HL-60 (cell line): Measurements from ENCODE around the gene ALK.

ENCODE experiments used
- DNase-seq, 2 experiments: peaks; one replicate each; pipeline ENCODE4 v3.0.0-alpha.2; 2010 to 2020; ENCODE audit warnings: low read depth in 1 of 2, low spot score in 1 of 2
- H3K27ac ChIP-seq: fragments of 250-450 bp; sonication (Bioruptor Pico); replicated peaks from 2 replicates; pipeline ENCODE4 v1.5.1; 2020; ENCODE audit warnings: mild to moderate bottlenecking, moderate library complexity
- H3K27me3 ChIP-seq: fragments of 250-450 bp; sonication (Bioruptor Pico); 2 replicates; pipeline ENCODE4 v1.5.1; 2021; ENCODE audit warnings: mild to moderate bottlenecking, moderate library complexity; ENCODE audit not compliant: insufficient read depth, poor library complexity, severe bottlenecking
- H3K4me3 ChIP-seq: replicated peaks from 2 replicates; pipeline ENCODE4 v1.5.1; 2011; ENCODE audit warnings: mild to moderate bottlenecking, control low read depth, low read length; ENCODE audit not compliant: insufficient read depth
- CTCF ChIP-seq: IDR thresholded peaks from one replicate; pipeline ENCODE4 v1.5.1; 2011; ENCODE audit warnings: low read length, control low read depth, inconsistent platforms; ENCODE audit not compliant: insufficient read depth
- GABPA ChIP-seq: IDR thresholded peaks from 2 replicates; pipeline ENCODE4 v1.6.1; 2012; ENCODE audit warnings: low read depth
- POLR2AphosphoS5 ChIP-seq: IDR thresholded peaks from 2 replicates; pipeline ENCODE4 v1.6.1; 2012; ENCODE audit warnings: low read depth
- REST ChIP-seq: IDR thresholded peaks from 2 replicates; pipeline ENCODE4 v1.6.1; 2012; ENCODE audit warnings: low read depth; ENCODE audit not compliant: insufficient replicate concordance
- SPI1 ChIP-seq: IDR thresholded peaks from 2 replicates; pipeline ENCODE4 v1.6.1; 2012; ENCODE audit warnings: low read depth, mild to moderate bottlenecking, borderline replicate concordance

ALK gene

DNA sequence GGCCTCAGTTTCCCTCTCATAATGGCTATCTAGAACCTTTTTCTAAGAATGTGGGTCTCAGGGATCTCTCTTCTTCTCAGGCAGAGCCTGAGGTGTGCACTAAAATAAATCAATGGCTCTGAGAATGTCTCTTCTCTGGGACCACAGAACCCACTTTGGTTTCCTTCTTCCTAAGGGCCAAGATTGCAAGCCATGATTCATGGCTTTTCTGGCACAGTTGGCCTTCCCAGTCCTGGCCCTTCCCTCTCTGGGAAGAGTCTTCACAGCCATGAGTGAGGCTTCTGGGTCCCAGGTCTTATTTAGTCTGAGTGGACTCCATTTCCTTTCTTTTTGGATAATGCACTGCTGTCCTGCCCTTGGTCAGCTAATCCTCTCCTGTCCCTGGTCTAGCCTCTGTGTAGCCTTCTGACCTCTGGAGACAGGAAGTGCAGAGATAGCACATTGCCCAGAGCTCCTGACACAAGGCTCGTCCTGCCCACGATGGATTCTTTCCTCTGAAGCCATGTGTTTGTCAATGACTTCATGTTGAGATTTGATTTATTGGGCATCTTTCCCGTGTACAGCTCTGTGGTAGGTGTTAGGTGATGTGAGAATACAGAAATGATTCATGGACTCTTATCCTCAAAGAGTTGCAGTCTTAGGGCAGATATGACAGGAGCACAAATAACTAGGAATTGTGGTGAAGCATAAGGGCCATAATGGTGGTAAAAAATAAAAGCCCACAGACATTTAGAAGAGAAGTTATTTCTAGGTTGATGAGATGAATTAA is 561.2 kb downstream of the ALK start:
- no peaks in the 10 kb centered on the region for H3K27me3 ChIP-seq
- no peak overlapping the region for H3K27ac ChIP-seq
- DNase-seq: no peak
- TF ChIP-seq POLR2AphosphoS5 (no peak), CTCF (no peak)
- H3K4me3 ChIP-seq: no peak overlapping the region

DNA sequence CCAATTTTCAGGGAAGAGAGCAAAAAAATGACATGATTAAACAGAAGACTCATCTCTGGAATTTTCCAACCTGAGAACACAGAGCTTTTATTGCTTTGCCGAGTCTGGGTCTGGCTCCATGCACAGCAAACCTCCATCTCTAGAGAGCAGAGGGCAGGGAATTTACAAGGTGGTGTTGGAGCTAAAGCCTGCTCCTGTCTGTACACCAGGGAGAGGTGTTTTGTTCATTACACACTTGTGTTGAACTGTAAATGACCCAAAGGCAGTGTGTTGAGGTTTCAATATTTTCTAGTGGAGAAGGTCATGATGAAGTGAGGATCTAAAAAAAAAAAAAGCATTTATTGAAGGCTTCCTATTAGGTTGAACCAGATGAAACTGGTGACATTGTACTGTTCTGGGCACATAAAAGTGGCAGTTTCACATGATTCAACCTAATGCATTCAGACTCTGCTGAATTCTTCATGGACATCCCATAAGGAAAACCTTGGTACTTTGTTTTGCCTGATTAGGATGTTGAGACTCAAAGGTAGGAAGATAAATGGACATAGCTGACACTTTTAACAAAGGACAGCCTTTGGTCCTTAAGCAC is 567.9 kb downstream of the ALK start:
- H3K27me3 ChIP-seq: no peaks in the 10 kb centered on the region
- TF ChIP-seq CTCF (no peak), POLR2AphosphoS5 (no peak), SPI1 (no peak), GABPA (no peak), REST (no peak)

GRCh38 chr2:29351916-29352591 is 569.3 kb downstream of the ALK start:
- H3K27ac ChIP-seq: no peak overlapping the region
- H3K4me3 ChIP-seq: no peak overlapping the region
- no peak for DNase-seq
- no peak for TF ChIP-seq CTCF
- TF ChIP-seq SPI1: no peak
- no peak for TF ChIP-seq POLR2AphosphoS5
- TF ChIP-seq REST: no peak
- TF ChIP-seq GABPA: no peak
- H3K27me3 ChIP-seq: no peaks in the 10 kb centered on the region

More for the DNA sequence above, 567.9 kb downstream of the ALK start:
- Histone ChIP-seq H3K4me3 (no peak overlapping the region), H3K27ac (no peak overlapping the region)
- no peak for DNase-seq
